Peyer's patch (tissue), 4 donors: Measurements from ENCODE around the gene FAM184A.

Source experiments
- CTCF ChIP-seq, 6 experiments: fragments of 450-650 bp in 4 of 6; fragments of 200-600 bp in 2 of 6; sonication (generic) in 1 of 6; IDR thresholded peaks; one replicate each; pipeline ENCODE4 v1.5.1; 2017 to 2019; ENCODE audit warnings: antibody characterized with exemption in 6 of 6, mild to moderate bottlenecking in 3 of 6, moderate library complexity in 1 of 6
- POLR2A ChIP-seq, 2 donors: fragments of 450-650 bp; IDR thresholded peaks; one replicate each; pipeline ENCODE4 v1.5.1; 2017; ENCODE audit warnings: antibody characterized with exemption in 2 of 2, mild to moderate bottlenecking in 2 of 2, moderate library complexity in 2 of 2

DNA sequence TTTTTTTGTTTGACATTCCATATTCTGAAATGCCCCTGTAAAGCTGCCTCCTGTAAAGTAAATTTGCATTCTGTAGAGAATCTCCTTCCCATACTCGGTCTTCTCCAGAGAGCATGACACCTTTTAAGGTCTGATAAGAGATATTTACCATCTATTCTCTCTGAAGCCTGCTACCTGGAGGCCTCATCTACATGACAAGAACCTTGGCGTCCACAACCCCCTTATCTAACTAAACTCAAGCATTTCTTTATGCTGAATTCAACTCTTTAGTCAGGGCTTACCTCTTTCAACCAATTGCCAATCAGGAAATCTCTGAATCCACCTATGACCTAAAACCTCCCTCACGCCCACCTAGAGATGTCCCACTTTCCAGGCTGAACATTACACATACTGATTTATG is 51.6 kb downstream of the FAM184A start:
- TF ChIP-seq CTCF (IDR thresholded peaks at IDR 0.05) (no peak), POLR2A (IDR thresholded peaks at IDR 0.05) (no peak)
